IPS DF 4.7 (cell line): ENCODE results near the gene TOMM40.

Experiments
- DNase-seq: peaks from one replicate; pipeline ENCODE4 v3.0.0-alpha.2; 2013; ENCODE audit warnings: low spot score; ENCODE audit errors: extremely low read depth

TOMM40 gene

DNA sequence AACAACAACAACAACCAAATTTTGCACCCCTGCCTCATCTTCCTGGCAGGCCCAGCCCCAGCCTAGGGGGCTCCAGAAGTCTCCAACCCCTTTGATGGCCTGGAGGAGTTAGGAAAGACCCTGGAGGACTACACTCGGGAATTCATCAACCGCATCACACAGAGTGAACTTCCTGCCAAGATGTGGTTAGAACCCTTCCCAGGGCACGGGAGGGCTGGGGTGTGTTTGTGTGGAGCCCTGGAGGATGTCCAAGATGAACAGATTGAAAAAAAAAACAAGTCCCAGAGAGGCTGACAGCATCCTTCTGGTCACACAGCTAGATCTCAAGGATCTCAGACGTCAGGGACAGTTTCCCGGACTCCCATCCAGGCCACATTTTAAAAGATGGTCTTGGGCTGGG, 36.7 kb downstream of the TOMM40 start:
- DNase-seq, result no peak

DNA sequence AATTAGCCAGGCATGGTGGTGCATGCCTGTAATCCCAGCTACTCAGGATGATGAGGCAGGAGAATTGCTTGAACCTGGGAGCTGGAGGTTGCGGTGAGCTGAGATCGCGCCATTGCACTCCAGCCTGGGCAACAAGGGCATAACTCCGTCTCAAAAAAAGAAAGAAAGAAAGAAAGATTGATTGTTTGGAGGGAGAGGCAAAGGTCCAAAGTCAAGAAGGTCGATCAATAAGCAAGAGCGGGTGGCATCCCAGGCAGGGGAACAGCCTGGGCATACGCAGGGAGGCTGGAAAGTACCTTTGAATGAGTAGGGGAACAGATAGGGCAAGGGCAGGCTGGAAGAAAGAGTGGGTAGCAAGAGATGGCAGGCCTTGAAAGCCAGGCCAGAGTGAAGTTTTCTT, 39.0 kb downstream of the TOMM40 start:
- DNase-seq, result no peak

DNA sequence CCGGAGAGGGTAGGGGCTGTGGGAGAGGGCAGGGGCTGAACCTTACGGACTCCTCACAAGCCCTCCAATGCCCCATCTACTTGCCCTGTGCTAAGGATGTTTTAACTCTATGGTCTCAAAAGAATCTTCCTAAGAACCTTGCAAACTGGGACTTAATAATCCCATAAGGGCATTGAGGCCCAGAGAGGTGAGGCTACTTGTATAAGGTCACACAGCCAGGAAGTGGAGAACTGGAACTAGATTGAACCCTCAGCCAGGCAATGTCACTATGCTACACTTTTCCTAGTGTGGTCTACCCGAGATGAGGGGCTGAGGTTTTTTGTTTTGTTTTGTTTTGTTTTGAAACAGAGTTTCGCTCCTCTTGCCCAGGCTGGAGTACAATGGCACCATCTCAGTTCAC, 40.5 kb downstream of the TOMM40 start:
- DNase-seq, result no peak

DNA sequence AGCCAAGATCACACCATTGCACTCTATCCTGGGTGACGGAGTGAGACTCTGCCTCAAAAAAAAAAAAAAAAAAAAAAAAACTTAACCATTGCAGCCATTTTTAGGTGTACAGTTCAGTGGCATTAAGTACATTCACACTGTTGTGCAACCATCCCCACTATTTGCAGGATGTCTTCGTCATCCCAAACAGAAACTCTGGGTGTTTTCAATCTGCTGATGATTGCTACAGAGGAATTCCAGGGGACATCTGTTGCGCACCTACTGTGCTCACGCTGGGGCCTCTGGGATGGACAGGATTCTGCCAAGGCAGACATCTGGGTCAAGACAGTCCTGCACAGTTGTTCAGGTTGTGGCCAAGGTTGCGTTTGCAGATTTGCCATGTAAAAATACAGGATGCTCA, 48.6 kb downstream of the TOMM40 start:
- no peak for DNase-seq

DNA sequence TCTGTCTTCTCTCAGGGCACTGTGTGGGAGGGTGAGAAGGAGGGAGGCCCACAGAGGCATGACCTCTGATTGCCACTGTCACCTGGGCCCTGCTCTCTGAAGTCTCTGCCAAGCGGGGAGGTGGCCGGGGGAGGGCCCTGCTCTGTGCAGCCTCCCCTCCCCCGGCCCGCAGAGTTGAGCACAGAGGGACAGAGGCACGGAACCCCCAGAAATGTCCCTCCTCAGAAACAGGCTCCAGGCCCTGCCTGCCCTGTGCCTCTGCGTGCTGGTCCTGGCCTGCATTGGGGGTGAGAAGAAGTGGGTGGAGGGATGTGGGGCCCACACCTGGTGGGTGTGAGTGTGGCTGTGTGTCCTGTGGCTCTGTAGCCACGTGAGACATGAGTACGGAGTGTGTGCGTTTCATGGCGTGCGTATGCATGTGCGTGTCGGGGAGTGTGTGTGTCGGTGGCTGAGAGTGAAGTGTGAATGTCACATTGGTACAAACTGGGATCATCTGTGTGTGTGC, 51.1 kb downstream of the TOMM40 start, which contains the start of gene APOC4:
Gene APOC4, plus strand, starts transcription at position 171 of the 505 bp plus-strand sequence. Its CDS starts 41 bp downstream, at position 212.
- DNase-seq, result no peak

DNA sequence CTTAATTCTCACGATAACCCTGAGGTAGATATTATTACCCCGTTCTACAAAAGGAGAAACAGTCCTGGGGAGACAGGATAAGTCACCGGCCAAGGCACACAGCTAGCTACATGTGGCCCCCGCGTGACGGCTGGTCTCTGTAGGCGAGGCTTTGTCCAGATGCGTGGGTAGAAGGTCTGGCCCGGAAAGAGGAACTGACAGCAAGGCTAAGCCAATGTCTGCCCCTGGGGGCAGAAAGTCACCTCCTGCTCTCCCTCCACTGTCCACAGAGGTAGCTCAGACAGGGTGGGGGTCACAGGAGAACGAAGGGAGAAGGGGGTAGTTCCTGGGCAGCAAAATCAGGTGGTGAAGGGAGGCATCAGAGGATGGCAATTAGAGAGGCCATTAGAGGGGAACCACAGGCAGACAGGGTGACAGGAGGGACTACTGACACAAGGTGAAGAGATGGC, 52.8 kb downstream of the TOMM40 start:
- no peak for DNase-seq

DNA sequence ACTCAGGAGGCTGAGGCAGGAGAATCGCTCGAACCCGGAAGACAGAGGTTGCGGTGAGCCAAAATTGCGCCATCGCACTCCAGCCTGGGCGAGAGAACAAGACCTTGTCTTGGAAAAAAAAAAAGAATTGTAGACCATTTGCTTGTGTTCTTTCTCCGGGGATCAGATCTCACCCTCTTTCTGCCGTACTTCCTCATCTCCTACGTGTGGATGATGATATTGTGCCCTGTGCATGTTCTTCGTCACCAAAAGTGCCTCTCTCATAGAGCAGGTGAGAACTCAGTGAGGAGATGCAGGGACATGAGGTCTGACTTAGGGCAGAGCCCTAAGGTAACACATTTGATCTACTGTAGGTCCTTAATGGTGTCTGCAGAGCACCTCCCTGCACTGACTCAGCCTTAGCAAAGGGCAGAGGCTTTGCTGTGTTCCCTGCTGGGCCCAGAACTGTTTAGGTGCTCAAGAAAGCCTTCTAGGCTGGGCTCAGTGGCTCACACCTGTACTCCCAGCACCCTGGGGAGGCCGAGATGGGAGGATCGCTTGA, 56.1 kb downstream of the TOMM40 start:
- DNase-seq, result no peak

DNA sequence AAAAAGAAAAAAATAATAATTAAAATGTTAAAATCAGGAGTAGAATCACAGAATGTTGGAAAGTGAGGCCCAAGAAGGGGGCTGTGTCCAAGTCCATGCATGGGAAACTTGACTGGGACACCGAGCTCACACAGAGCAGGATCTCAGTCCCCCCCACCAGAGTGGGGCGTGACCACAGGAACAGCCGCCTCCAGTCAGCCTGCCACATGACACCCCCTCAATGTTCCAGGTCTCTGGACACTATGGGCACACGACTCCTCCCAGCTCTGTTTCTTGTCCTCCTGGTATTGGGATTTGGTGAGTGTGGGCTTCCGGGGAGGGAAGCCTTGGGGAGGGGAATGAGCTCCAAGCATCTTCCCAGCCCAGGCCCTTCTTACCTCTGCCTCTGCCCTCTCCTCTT, 57.2 kb downstream of the TOMM40 start:
- DNase-seq, result no peak

DNA sequence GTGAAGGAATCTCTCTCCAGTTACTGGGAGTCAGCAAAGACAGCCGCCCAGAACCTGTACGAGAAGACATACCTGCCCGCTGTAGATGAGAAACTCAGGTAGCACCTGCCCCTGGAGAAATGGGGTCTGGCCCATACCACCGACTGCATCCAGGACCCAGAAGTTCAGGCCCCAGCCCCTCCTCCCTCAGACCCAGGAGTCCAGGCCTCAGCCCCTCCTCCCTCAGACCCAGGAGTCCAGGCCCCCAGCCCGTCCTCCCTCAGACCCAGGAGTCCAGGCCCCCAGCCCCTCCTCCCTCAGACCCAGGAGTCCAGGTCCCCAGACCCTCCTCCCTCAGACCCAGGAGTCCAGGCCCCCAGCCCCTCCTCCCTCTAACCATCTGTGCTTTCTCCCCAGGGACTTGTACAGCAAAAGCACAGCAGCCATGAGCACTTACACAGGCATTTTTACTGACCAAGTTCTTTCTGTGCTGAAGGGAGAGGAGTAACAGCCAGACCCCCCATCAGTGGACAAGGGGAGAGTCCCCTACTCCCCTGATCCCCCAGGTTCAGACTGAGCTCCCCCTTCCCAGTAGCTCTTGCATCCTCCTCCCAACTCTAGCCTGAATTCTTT, 57.8 kb downstream of the TOMM40 start:
- DNase-seq, result no peak

DNA sequence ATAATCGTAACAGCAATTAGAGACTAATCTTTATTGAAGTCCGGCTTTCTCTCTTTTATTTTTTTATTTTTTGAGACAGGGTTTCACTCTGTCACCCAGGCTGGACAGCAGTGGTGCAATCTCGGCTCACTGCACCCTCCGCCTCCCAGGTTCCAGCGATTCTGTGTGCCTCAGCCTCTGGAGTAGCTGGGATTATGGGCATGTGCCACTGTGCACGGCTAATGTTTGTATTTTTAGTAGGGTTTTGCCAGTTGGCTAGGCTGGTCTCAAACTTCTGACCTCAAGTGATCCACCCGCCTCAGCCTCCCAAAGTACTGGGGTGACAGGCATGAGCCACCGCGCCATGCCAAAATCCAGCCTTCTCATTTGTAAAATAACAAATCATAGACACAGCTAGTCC, 58.5 kb downstream of the TOMM40 start:
- DNase-seq, result no peak

DNA sequence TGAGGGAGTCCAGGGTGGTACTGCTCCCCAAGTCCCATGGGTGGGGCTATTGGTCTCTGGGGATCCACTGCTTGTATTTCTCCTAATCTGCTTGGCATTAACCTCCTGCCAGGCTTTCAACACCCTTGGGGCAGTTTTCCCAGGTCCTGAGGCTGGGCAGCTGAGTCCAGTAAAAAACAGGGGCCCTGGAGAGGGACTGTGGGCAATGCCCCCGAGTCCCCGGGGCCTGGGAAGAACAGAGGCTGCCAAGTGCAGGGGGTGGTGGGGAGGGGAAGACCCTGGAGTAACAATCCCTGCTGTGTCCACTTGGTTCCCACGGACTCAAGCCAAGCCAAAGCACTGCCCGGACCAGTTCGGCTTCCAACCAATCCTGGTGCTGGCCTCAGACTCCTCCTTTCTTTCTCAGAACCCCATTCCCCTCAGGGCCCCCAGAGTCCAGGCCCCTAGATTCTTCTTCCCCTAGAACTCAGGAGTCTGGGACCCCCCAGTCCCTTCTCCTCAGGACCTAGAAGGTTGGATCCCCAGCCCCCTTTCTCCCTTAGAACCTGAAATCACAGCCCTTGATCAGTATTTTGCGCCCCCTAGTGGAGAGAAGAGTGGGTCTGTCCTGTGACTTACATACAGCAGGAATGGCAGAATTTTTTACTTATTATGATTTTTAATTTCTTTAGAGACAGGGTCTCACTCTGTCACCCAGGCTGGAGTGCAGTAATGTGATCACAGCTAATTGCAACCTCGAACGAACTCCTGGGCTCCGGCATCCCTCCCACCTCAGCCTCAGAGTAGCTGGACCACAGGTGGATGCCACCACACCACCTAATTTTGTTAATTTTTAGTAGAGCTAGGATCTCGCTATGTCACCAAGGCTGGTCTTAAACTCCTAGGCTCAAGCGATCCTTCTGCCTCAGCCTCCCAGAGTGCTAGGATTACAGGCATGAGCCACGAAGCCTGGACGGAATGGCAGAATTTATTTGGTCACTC, 60.4 kb downstream of the TOMM40 start:
- DNase-seq, result peak; percentile 16
